Skeletal muscle tissue (tissue), 1 donor: ENCODE data around the gene EXOC3L4. TPM values are rescaled to one million over a fixed set of nuclear protein-coding genes. Genes with fewer than 3 reads are reported as not detected.

Experiments
- total RNA-seq: library from RNA; depleted of rRNA; stranded (reverse); fragments of >200 nt; gene quantifications from one replicate; pipeline ENCODE4 v1.2.3, GENCODE V29; 2014

EXOC3L4 gene
- total RNA-seq, 1 donor from 2014 or later = 0.52 TPM

Other genes with a start within 250 kb of the EXOC3L4 start
- gene AMN, start 172.1 kb upstream of the EXOC3L4 start, total RNA-seq = 1.0 TPM
- gene CDC42BPB, start 37.2 kb upstream of the EXOC3L4 start, total RNA-seq = 50.1 TPM
- gene LBHD2, start 10.5 kb upstream of the EXOC3L4 start, total RNA-seq = not detected
- 21.9 TPM for gene TNFAIP2, start 28.7 kb downstream of the EXOC3L4 start, total RNA-seq
- gene EIF5, start 239.5 kb downstream of the EXOC3L4 start, total RNA-seq = 84.5 TPM